B cell (primary cell): ENCODE data around the gene LUM. TPM values are rescaled to one million over a fixed set of nuclear protein-coding genes. Genes with fewer than 3 reads are reported as not detected.

Source experiments
- ATAC-seq: fragments of 200-7000 bp; cut with Tn5 transposase; one replicate; pipeline ENCODE4 v1.10.0; 2021; ENCODE audit warnings: low read depth, mild to moderate bottlenecking, moderate number of reproducible peaks, moderate library complexity
- CTCF ChIA-PET: fragments of 350-600 bp; sonication (Branson Sonifier 250); formaldehyde crosslinking; loops from one replicate; lab custom pipeline; 2021; ENCODE audit warnings: antibody characterized with exemption, inconsistent platforms; lab: Charles Lee
- POLR2A ChIA-PET: fragments of 350-600 bp; sonication (Branson Sonifier 250); formaldehyde crosslinking; loops from one replicate; lab custom pipeline; 2021; ENCODE audit warnings: antibody characterized with exemption; lab: Charles Lee
- DNase-seq: peaks from one replicate; pipeline ENCODE4 v3.0.0; 2013
- H2AFZ ChIP-seq: 2 replicates; pipeline ENCODE4 v1.6.1; 2012; ENCODE audit warnings: mild to moderate bottlenecking, low read depth, low read length; ENCODE audit not compliant: insufficient read depth, poor library complexity, severe bottlenecking
- H3K27ac ChIP-seq, 2 donors: 1 replicate in 1 of 2; 2 replicates in 1 of 2; pipeline ENCODE4 v1.5.1; 2012 to 2013; ENCODE audit warnings: low read length in 2 of 2, mild to moderate bottlenecking in 2 of 2, moderate library complexity in 1 of 2
- H3K27me3 ChIP-seq, 4 experiments: fragments of 200-600 bp in 1 of 4; sonication (generic) in 1 of 4; replicated peaks in 1 of 4; 1 replicate in 2 of 4; 2 replicates in 2 of 4; pipeline versions ENCODE4 v1.6.1 to v1.7.0; 2013 to 2016; ENCODE audit warnings: low read length in 3 of 4, mild to moderate bottlenecking in 2 of 4, mixed read lengths in 1 of 4, moderate library complexity in 1 of 4; ENCODE audit not compliant: insufficient read depth in 4 of 4, control insufficient read depth in 3 of 4; ENCODE audit errors: control extremely low read depth in 1 of 4
- H3K36me3 ChIP-seq, 2 experiments: replicated peaks in 1 of 2; 1 replicate in 1 of 2; 2 replicates in 1 of 2; pipeline versions ENCODE4 v1.6.1 to v1.7.1; 2013; ENCODE audit warnings: low read length in 1 of 2; ENCODE audit not compliant: insufficient read depth in 2 of 2, control insufficient read depth in 1 of 2; ENCODE audit errors: control extremely low read depth in 1 of 2, extremely low read depth in 1 of 2
- H3K4me1 ChIP-seq, 2 donors: fragments of 200-600 bp in 1 of 2; sonication (generic) in 1 of 2; 1 replicate in 1 of 2; 2 replicates in 1 of 2; pipeline versions ENCODE4 v1.5.1 to v1.6.1; 2013 to 2017; ENCODE audit warnings: low read length in 2 of 2; ENCODE audit not compliant: control insufficient read depth in 2 of 2, insufficient read depth in 2 of 2
- H3K4me2 ChIP-seq: replicated peaks from 2 replicates; pipeline ENCODE3; 2012; ENCODE audit warnings: mild to moderate bottlenecking, low read depth, low read length; ENCODE audit not compliant: poor library complexity, severe bottlenecking
- H3K4me3 ChIP-seq, 5 experiments: fragments of 200-600 bp in 1 of 5; sonication (generic) in 1 of 5; 1 replicate in 3 of 5; 2 replicates in 2 of 5; pipeline versions ENCODE4 v1.5.1 to v1.7.0; 2011 to 2016; ENCODE audit warnings: low read length in 4 of 5, mild to moderate bottlenecking in 4 of 5, low read depth in 2 of 5, control low read depth in 1 of 5, moderate library complexity in 1 of 5; ENCODE audit not compliant: insufficient read depth in 1 of 5; ENCODE audit errors: control extremely low read depth in 1 of 5, extremely low read depth in 1 of 5
- H3K79me2 ChIP-seq: fragments of 200-600 bp; sonication (generic); one replicate; pipeline ENCODE4 v1.6.0; 2016; ENCODE audit warnings: low read length; ENCODE audit not compliant: control insufficient read depth, insufficient read depth
- H3K9ac ChIP-seq: fragments of 200-600 bp; sonication (generic); 2 replicates; pipeline ENCODE4 v1.6.1; 2017; ENCODE audit warnings: mild to moderate bottlenecking, low read length, moderate library complexity
- H3K9me3 ChIP-seq, 3 donors: one replicate each; pipeline versions ENCODE4 v1.6.1 to v1.7.1; 2013; ENCODE audit warnings: low read length in 2 of 3; ENCODE audit not compliant: control insufficient read depth in 2 of 3, insufficient read depth in 1 of 3; ENCODE audit errors: control extremely low read depth in 1 of 3
- H4K20me1 ChIP-seq: 2 replicates; pipeline ENCODE4 v1.6.0; 2012; ENCODE audit warnings: mild to moderate bottlenecking, low read length; ENCODE audit not compliant: insufficient read depth, control insufficient read depth, poor library complexity, severe bottlenecking
- H3K27ac Mint-ChIP-seq: one replicate; pipeline ENCODE4 v1.8.0; 2021; ENCODE audit warnings: mixed read lengths
- H3K27me3 Mint-ChIP-seq: one replicate; pipeline ENCODE4 v1.8.0; 2021; ENCODE audit warnings: mixed read lengths
- H3K4me1 Mint-ChIP-seq: one replicate; pipeline ENCODE4 v1.8.0; 2021; ENCODE audit warnings: mixed read lengths
- H3K4me3 Mint-ChIP-seq: one replicate; pipeline ENCODE4 v1.8.0; 2021; ENCODE audit warnings: mixed read lengths
- H3K9me3 Mint-ChIP-seq: one replicate; pipeline ENCODE4 v1.8.0; 2022; ENCODE audit warnings: mixed read lengths; ENCODE audit not compliant: insufficient read depth
- CTCF ChIP-seq: fragments of 200-600 bp; IDR thresholded peaks from one replicate; pipeline ENCODE4 v1.8.0; 2022; ENCODE audit warnings: antibody characterized with exemption, mild to moderate bottlenecking
- EZH2 ChIP-seq: IDR thresholded peaks from 2 replicates; pipeline ENCODE4 v1.6.1; 2012; ENCODE audit warnings: borderline replicate concordance, low read depth, mild to moderate bottlenecking, moderate library complexity, low read length; ENCODE audit not compliant: insufficient read depth, poor library complexity, severe bottlenecking
- WGBS: methylation state at CpG from one replicate; pipeline ENCODE4 v1.1.5; 2013; ENCODE audit warnings: missing lambda C conversion rate; ENCODE audit not compliant: insufficient coverage; 5-methylcytosine and 5-hydroxymethylcytosine counted together
- intact Hi-C: fragments of 100-400 bp; cut with micrococcal nuclease; formaldehyde crosslinking; loops from one replicate; pipeline ENCODE4 v1.10.0; 2022
- polyA plus RNA-seq: library from polyadenylated mRNA; depleted of rRNA; stranded (reverse); fragments of >200 nt; gene quantifications from 2 replicates; pipeline ENCODE4 v1.2.3, GENCODE V29; 2012
- total RNA-seq, 2 donors: library from RNA; stranded (reverse); fragments of 120-200 nt in 1 of 2; gene quantifications; 1 replicate in 1 of 2; 2 replicates in 1 of 2; pipeline versions ENCODE4 v1.2.3 to v1.2.4, GENCODE V29; 2013 to 2022

Gene LUM
- total and polyA plus RNA-seq, 2 donors (not counting 1 experiment from before 2014, with no cell fraction given), result not detected

- WGBS, result 100% methylated on average over 1 of the region's 5 CpGs
- H3K9me3 Mint-ChIP-seq, result no peaks in the 10 kb centered on the region
- no peak overlapping the region for H3K4me3 ChIP-seq
- no peak for TF ChIP-seq CTCF
- H3K9ac ChIP-seq, result no peak overlapping the region
- H3K27ac Mint-ChIP-seq, result no peak overlapping the region
- H3K9me3 ChIP-seq, result no peaks in the 10 kb centered on the region
- H2AFZ ChIP-seq, result no peak overlapping the region
- ATAC-seq (no peak), DNase-seq (no peak)
- POLR2A ChIA-PET, result no interaction called here
- no peaks in the 10 kb centered on the region for H4K20me1 ChIP-seq
- H3K27me3 ChIP-seq, result no peaks in the 10 kb centered on the region
- CTCF ChIA-PET, result no interaction called here
- intact Hi-C loops, result no loop called here
- no peaks in the 10 kb centered on the region for H3K4me1 ChIP-seq
- no peak overlapping the region for H3K4me3 Mint-ChIP-seq
- no peaks in the 10 kb centered on the region for H3K36me3 ChIP-seq
- no peak overlapping the region for H3K27ac ChIP-seq
- H3K4me2 ChIP-seq, result no peak overlapping the region
- H3K4me1 Mint-ChIP-seq, result no peaks in the 10 kb centered on the region
- no peaks in the 10 kb centered on the region for H3K27me3 Mint-ChIP-seq
- H3K79me2 ChIP-seq, result no peaks in the 10 kb centered on the region
Measured at GRCh38 chr12:91105807-91106206, 5.5 kb downstream of the LUM start.

- Histone ChIP-seq H3K4me2 (no peak overlapping the region), H3K9me3 (no peaks in the 10 kb centered on the region), H3K27ac (no peak overlapping the region), H3K36me3 (no peaks in the 10 kb centered on the region), H3K4me3 (no peak overlapping the region), H3K79me2 (no peaks in the 10 kb centered on the region), H3K4me1 (no peaks in the 10 kb centered on the region), H4K20me1 (no peaks in the 10 kb centered on the region), H3K9ac (no peak overlapping the region), H2AFZ (no peak overlapping the region), H3K27me3 (no peaks in the 10 kb centered on the region)
- intact Hi-C loops, result no loop called here
- DNase-seq, result no peak
- no peaks in the 10 kb centered on the region for H3K9me3 Mint-ChIP-seq
- TF ChIP-seq EZH2 (no peak), CTCF (no peak)
- H3K27ac Mint-ChIP-seq, result no peak overlapping the region
- POLR2A ChIA-PET, result no interaction called here
- no peak for ATAC-seq
- CTCF ChIA-PET, result no interaction called here
- WGBS, result no CpG with 5 or more reads among the region's 1 CpG
- no peaks in the 10 kb centered on the region for H3K27me3 Mint-ChIP-seq
- no peak overlapping the region for H3K4me3 Mint-ChIP-seq
- H3K4me1 Mint-ChIP-seq, result no peaks in the 10 kb centered on the region
Measured at GRCh38 chr12:91104812-91105466, 6.4 kb downstream of the LUM start.
